RWPE1 (cell line): ENCODE results near the gene ODF4.

Experiments
- CTCF ChIA-PET: fragments of 350-600 bp; sonication (Branson Sonifier 250); formaldehyde crosslinking; extraction: SDS; loops from one replicate; lab custom pipeline; 2021; lab: Yijun Ruan, JAX
- POLR2A ChIA-PET: fragments of 400-600 bp; formaldehyde crosslinking; extraction: SDS; loops from one replicate; lab custom pipeline; 2020; ENCODE audit warnings: antibody characterized with exemption; ENCODE audit not compliant: low non-redundant PET; lab: Yijun Ruan, JAX
- DNase-seq: peaks from one replicate; pipeline ENCODE4 v3.0.0; 2012; ENCODE audit warnings: low spot score
- H3K27ac ChIP-seq: fragments of 450-650 bp; 2 replicates; pipeline ENCODE4 v1.5.1; 2017
- TF ChIP-seq, protein P1 (sequence below): fragments of 450-650 bp; conservative IDR thresholded peaks from 2 replicates; pipeline ENCODE4 v1.5.1; 2017; ENCODE audit warnings: low read depth, mild to moderate bottlenecking

The ODF4 gene

DNA sequence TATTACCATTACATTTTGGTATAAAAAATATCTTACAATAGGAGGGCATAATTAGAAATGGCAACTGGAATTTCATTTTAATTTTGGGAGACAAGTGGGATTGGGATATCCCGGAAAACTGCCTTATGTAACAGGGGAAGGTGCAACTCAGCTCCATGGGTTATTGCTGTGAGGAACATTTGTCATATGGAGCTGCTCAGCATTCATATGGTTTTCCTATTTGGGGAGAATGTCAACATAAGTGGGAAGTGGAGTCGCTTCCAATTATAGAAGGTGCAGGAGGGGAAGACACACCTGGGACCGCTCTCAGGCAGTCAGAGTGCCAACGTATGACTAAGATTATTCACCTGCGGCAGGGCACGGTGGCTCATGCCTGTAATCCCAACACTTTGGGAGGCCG, 10.7 kb downstream of the ODF4 start:
- CTCF ChIA-PET = no interaction called here
- POLR2A ChIA-PET = no interaction called here
- no peak for DNase-seq
- no peak overlapping the region for H3K27ac ChIP-seq
- TF ChIP-seq, protein P1, sequence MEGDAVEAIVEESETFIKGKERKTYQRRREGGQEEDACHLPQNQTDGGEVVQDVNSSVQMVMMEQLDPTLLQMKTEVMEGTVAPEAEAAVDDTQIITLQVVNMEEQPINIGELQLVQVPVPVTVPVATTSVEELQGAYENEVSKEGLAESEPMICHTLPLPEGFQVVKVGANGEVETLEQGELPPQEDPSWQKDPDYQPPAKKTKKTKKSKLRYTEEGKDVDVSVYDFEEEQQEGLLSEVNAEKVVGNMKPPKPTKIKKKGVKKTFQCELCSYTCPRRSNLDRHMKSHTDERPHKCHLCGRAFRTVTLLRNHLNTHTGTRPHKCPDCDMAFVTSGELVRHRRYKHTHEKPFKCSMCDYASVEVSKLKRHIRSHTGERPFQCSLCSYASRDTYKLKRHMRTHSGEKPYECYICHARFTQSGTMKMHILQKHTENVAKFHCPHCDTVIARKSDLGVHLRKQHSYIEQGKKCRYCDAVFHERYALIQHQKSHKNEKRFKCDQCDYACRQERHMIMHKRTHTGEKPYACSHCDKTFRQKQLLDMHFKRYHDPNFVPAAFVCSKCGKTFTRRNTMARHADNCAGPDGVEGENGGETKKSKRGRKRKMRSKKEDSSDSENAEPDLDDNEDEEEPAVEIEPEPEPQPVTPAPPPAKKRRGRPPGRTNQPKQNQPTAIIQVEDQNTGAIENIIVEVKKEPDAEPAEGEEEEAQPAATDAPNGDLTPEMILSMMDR = no peak

DNA sequence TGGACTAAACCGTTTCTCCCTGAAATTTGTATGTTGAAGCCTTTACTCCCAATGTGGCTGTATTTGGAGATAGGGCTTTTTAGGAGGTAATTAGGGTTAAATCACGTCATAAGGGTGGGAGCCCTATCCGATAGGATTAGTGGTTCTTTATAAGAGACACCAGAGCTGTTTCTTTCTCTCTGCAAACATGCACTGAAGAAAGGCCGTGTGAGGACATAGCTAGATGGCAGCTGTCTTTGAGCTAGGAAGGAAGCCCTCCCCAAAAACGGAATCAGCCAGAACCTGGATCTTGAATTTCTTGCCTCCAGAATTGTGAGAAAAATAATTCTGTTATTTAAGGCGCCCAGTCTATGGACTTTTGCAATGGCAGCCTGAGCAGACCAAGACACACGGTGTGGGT, 14.1 kb downstream of the ODF4 start:
- H3K27ac ChIP-seq = no peak overlapping the region
- TF ChIP-seq, protein P1 = no peak
- CTCF ChIA-PET = no interaction called here
- POLR2A ChIA-PET = no interaction called here
- no peak for DNase-seq

DNA sequence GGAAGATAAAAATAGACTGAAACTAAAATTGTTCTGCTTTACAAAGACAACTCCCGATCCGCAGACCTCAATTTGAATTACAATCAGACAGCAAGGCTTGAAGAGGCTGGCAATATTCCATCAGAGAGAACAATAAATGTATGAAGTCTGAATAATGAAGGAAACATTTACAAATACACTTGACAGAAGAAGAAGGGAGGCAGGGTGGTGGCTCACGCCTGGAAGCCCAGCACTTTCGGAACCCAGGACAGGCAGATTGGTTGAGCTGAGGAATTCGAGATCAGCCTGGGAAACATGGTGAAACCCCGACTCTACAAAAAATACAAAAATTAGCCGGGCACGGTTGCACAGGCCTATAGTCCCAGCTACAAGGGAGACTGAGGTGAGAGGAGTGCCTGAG, 14.6 kb downstream of the ODF4 start:
- CTCF ChIA-PET = no interaction called here
- no peak for DNase-seq
- POLR2A ChIA-PET = no interaction called here
- TF ChIP-seq, protein P1 = no peak
- H3K27ac ChIP-seq = no peak overlapping the region

DNA sequence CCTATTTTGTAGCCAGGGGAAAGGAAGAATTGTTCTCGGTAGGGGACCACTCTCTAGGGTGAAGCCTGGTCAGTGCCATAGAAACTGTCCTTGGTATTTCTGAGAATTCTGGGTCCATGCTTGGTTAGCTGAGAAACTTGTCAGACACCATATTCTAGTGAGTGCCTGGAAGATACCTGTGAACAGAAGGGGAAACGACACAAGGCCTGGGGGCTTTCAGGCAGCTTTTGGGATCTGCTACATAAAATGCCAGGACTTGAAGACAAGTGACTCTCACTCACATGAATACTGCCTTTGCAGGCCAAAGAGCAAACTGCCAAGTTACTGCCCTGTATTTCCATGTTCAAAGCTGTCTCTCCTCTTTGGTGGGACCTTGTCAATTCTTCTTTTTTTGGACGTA, 18.3 kb downstream of the ODF4 start:
- no peak for DNase-seq
- H3K27ac ChIP-seq = no peak overlapping the region
- ChIA-PET CTCF (no interaction called here), POLR2A (interaction anchor here (1.1 kb wide), 1 partner anchor 19 kb away, joined by 3 read pairs; the partner anchor contains the start of gene KRABD2)
- TF ChIP-seq, protein P1 = no peak

DNA sequence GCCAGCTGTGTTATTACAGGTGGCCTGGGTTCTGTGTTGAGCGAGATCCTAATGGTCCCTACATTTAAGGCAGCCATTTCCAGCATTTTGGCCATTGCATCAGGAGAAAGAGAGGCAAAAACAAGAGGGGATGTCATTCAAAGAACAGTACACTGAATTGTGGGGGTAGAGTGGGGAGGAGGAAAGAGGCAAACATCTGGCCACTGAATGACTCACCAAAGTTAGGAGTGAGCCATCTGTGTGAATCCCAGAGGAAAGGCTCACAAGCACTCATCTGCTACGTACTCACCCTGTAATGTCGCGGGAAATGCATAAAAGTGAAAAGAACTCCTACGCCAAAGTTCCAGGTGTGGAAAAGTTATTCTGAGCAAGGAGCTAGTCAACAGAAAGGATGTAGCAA, 20.1 kb downstream of the ODF4 start:
- CTCF ChIA-PET = interaction anchor here (0.6 kb wide), 1 partner anchor 170 kb away, joined by 3 read pairs; no protein-coding TSS in a partner anchor
- DNase-seq = peak; percentile 70
- no peak overlapping the region; the same call in 1 of the 2 replicates for H3K27ac ChIP-seq
- TF ChIP-seq, protein P1 = no peak
- POLR2A ChIA-PET = no interaction called here

DNA sequence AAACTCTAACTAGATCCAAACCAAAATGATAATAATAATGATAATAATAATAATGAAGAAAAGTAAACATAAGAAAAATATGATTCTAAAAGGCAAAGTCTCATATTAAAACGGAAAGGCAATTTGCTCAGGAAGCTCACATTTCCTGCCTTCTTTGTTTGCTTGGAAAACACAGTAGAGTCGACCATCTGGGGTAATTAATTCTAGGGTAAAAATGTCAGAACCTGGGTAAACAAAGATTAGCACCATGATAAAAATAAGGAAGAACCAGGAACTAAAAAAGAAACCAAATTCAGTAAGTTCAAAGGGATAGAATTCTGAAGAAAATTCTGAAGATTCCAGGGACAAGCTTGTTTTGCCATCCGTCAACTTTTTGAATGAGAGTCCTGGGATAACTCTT, 20.6 kb downstream of the ODF4 start:
- TF ChIP-seq, protein P1 = no peak
- no peak overlapping the region for H3K27ac ChIP-seq
- CTCF ChIA-PET = interaction anchor here (0.6 kb wide), 1 partner anchor 171 kb away, joined by 3 read pairs; no protein-coding TSS in a partner anchor
- POLR2A ChIA-PET = no interaction called here
- no peak for DNase-seq
